Ishikawa (cell line): ENCODE data around the gene LCLAT1.

Experiments
- CEBPB ChIP-seq: IDR thresholded peaks from 2 replicates; pipeline ENCODE4 v1.6.1; 2012
- CREB1 ChIP-seq: IDR thresholded peaks from 2 replicates; pipeline ENCODE4 v1.6.1; 2012; ENCODE audit warnings: low read depth
- EGR1 ChIP-seq: IDR thresholded peaks from 2 replicates; pipeline ENCODE4 v1.6.1; 2012
- EP300 ChIP-seq: IDR thresholded peaks from 2 replicates; pipeline ENCODE4 v1.6.1; 2012; ENCODE audit warnings: borderline replicate concordance
- FOXM1 ChIP-seq: IDR thresholded peaks from 2 replicates; pipeline ENCODE4 v1.6.1; 2012; ENCODE audit warnings: low read depth, borderline replicate concordance
- MAX ChIP-seq: IDR thresholded peaks from 2 replicates; pipeline ENCODE4 v1.6.1; 2012
- NFIC ChIP-seq: IDR thresholded peaks from 2 replicates; pipeline ENCODE4 v1.6.1; 2012
- RAD21 ChIP-seq: IDR thresholded peaks from 2 replicates; pipeline ENCODE4 v1.6.1; 2012; ENCODE audit warnings: low read depth
- REST ChIP-seq: IDR thresholded peaks from 2 replicates; pipeline ENCODE4 v1.6.1; 2012; ENCODE audit warnings: low read depth, mild to moderate bottlenecking
- TAF1 ChIP-seq: IDR thresholded peaks from 2 replicates; pipeline ENCODE4 v1.6.1; 2012; ENCODE audit warnings: low read depth, mild to moderate bottlenecking
- TCF12 ChIP-seq: IDR thresholded peaks from 2 replicates; pipeline ENCODE4 v1.6.1; 2012; ENCODE audit warnings: low read depth
- TEAD4 ChIP-seq: IDR thresholded peaks from 2 replicates; pipeline ENCODE4 v1.6.1; 2012
- YY1 ChIP-seq: IDR thresholded peaks from 2 replicates; pipeline ENCODE4 v1.6.1; 2012; ENCODE audit warnings: low read depth
- ZBTB7A ChIP-seq: IDR thresholded peaks from 2 replicates; pipeline ENCODE4 v1.6.1; 2012; ENCODE audit warnings: low read depth
- TF ChIP-seq, protein P1 (sequence below): IDR thresholded peaks from 2 replicates; pipeline ENCODE4 v1.6.1; 2012

LCLAT1 gene

DNA sequence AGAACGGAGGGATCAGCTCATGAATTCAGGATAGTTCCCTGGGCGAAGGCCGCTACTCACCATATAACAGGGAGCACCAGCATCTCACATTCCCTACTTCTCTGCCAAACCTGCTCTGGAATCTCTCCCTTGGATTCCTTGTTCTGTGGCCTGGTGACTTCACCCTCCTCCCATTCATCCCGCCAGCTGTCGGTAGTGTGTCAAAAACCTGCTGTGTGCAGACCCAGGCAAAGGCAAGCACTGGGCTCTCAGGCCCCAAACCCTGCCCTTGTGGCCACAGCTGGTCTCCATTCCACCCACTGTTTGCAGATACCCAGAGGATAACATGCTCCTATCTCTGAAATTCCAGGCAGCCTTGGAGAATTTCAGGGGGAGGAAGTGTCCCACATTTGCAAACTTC is 208.6 kb downstream of the LCLAT1 start:
- no peak for TF ChIP-seq REST
- TF ChIP-seq TAF1: no peak
- no peak for TF ChIP-seq FOXM1
- TF ChIP-seq CEBPB: no peak
- no peak for TF ChIP-seq TCF12
- no peak for TF ChIP-seq TEAD4
- no peak for TF ChIP-seq RAD21
- no peak for TF ChIP-seq CREB1
- no peak for TF ChIP-seq MAX
- TF ChIP-seq, protein P1, sequence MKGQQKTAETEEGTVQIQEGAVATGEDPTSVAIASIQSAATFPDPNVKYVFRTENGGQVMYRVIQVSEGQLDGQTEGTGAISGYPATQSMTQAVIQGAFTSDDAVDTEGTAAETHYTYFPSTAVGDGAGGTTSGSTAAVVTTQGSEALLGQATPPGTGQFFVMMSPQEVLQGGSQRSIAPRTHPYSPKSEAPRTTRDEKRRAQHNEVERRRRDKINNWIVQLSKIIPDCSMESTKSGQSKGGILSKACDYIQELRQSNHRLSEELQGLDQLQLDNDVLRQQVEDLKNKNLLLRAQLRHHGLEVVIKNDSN: no peak
- TF ChIP-seq ZBTB7A: no peak
- TF ChIP-seq EGR1: no peak
- no peak for TF ChIP-seq EP300
- TF ChIP-seq NFIC: no peak
- no peak for TF ChIP-seq YY1

- no peak for TF ChIP-seq TEAD4
- TF ChIP-seq RAD21: no peak
- no peak for TF ChIP-seq FOXM1
- TF ChIP-seq, protein P1: no peak
- no peak for TF ChIP-seq YY1
- TF ChIP-seq NFIC: no peak
- no peak for TF ChIP-seq CEBPB
- no peak for TF ChIP-seq REST
- TF ChIP-seq CREB1: no peak
- no peak for TF ChIP-seq EGR1
Measured at GRCh38 chr2:30656079-30656478, 209.0 kb downstream of the LCLAT1 start.

- TF ChIP-seq TEAD4 (no peak), CREB1 (no peak), EGR1 (no peak), NFIC (no peak), YY1 (no peak), ZBTB7A (no peak), MAX (no peak), REST (no peak), FOXM1 (no peak), TCF12 (no peak), TAF1 (no peak), CEBPB (no peak), RAD21 (no peak)
- TF ChIP-seq, protein P1: no peak
Measured at GRCh38 chr2:30661173-30662107, 214.4 kb downstream of the LCLAT1 start.
